SK-N-SH treated with all-trans-retinoic acid at 6 μM for 48 hours (cell line): ENCODE results near the gene SLC24A4.

Source experiments
- ATAC-seq: fragments of 200-7000 bp; cut with Tn5 transposase; 3 replicates; pipeline ENCODE4 v1.9.1; 2020; ENCODE audit warnings: mild to moderate bottlenecking, moderate library complexity
- ARNTL ChIP-seq: fragments of 450-650 bp; formaldehyde crosslinking; IDR thresholded peaks from 2 replicates; pipeline ENCODE4 v1.5.0; 2020; ENCODE audit warnings: low read depth, mild to moderate bottlenecking, moderate library complexity, borderline replicate concordance
- BACH2 ChIP-seq: fragments of 250-450 bp; sonication (Bioruptor Pico); IDR thresholded peaks from 2 replicates; pipeline ENCODE4 v1.9.0; 2021; ENCODE audit warnings: mild to moderate bottlenecking, borderline replicate concordance
- CREB5 ChIP-seq: fragments of 250-450 bp; sonication (Bioruptor Pico); IDR thresholded peaks from 2 replicates; pipeline ENCODE4 v1.5.1; 2020; ENCODE audit warnings: low read depth, mild to moderate bottlenecking, moderate library complexity
- CSDC2 ChIP-seq: fragments of 250-450 bp; sonication (Bioruptor Pico); IDR thresholded peaks from 2 replicates; pipeline ENCODE4 v1.5.0; 2020; ENCODE audit warnings: mild to moderate bottlenecking, moderate library complexity
- CSRNP3 ChIP-seq: fragments of 250-450 bp; sonication (Bioruptor Pico); IDR thresholded peaks from 2 replicates; pipeline ENCODE4 v1.5.1; 2021; ENCODE audit warnings: mild to moderate bottlenecking, moderate library complexity
- ESRRG ChIP-seq: fragments of 250-450 bp; sonication (Bioruptor Pico); IDR thresholded peaks from 2 replicates; pipeline ENCODE4 v1.6.1; 2021; ENCODE audit warnings: mild to moderate bottlenecking
- GLIS3 ChIP-seq: fragments of 250-450 bp; sonication (Bioruptor Pico); IDR thresholded peaks from 2 replicates; pipeline ENCODE4 v1.5.0; 2020; ENCODE audit warnings: mild to moderate bottlenecking, moderate library complexity
- OSR1 ChIP-seq: fragments of 250-450 bp; sonication (Bioruptor Pico); IDR thresholded peaks from 2 replicates; pipeline ENCODE4 v1.8.0; 2022; ENCODE audit warnings: moderate library complexity, mild to moderate bottlenecking, inconsistent platforms
- POU6F1 ChIP-seq: fragments of 250-450 bp; sonication (Bioruptor Pico); IDR thresholded peaks from 2 replicates; pipeline ENCODE4 v1.8.0; 2021; ENCODE audit warnings: low read depth, mild to moderate bottlenecking, moderate library complexity, borderline replicate concordance
- PPARA ChIP-seq: fragments of 250-450 bp; sonication (Bioruptor Pico); IDR thresholded peaks from 2 replicates; pipeline ENCODE4 v1.5.0; 2020; ENCODE audit warnings: mild to moderate bottlenecking, borderline replicate concordance
- RARB ChIP-seq: fragments of 250-450 bp; sonication (Bioruptor Pico); IDR thresholded peaks from 2 replicates; pipeline ENCODE4 v1.8.0; 2021; ENCODE audit warnings: mild to moderate bottlenecking, moderate library complexity
- SNAI2 ChIP-seq: fragments of 250-450 bp; sonication (Bioruptor Pico); IDR thresholded peaks from 2 replicates; pipeline ENCODE4 v1.5.0; 2020; ENCODE audit warnings: mild to moderate bottlenecking, moderate library complexity
- TCF4 ChIP-seq: fragments of 250-450 bp; sonication (Bioruptor Pico); IDR thresholded peaks from 2 replicates; pipeline ENCODE4 v1.8.0; 2021; ENCODE audit warnings: mild to moderate bottlenecking, moderate library complexity, borderline replicate concordance
- TOX ChIP-seq: fragments of 250-450 bp; sonication (Bioruptor Pico); IDR thresholded peaks from 2 replicates; pipeline ENCODE4 v1.8.0; 2021; ENCODE audit warnings: mild to moderate bottlenecking, moderate library complexity, borderline replicate concordance
- TSHZ2 ChIP-seq: fragments of 250-450 bp; sonication (Bioruptor Pico); IDR thresholded peaks from 2 replicates; pipeline ENCODE4 v1.5.0; 2020; ENCODE audit warnings: mild to moderate bottlenecking, moderate library complexity
- ZC3H10 ChIP-seq: fragments of 250-450 bp; sonication (Bioruptor Pico); IDR thresholded peaks from 2 replicates; pipeline ENCODE4 v1.5.1; 2021; ENCODE audit warnings: mild to moderate bottlenecking, moderate library complexity
- ZFP3 ChIP-seq: fragments of 250-450 bp; sonication (Bioruptor Pico); IDR thresholded peaks from 2 replicates; pipeline ENCODE4 v1.5.0; 2020; ENCODE audit warnings: mild to moderate bottlenecking, moderate library complexity
- ZFP30 ChIP-seq: fragments of 450-650 bp; formaldehyde crosslinking; IDR thresholded peaks from 2 replicates; pipeline ENCODE4 v1.5.0; 2022; ENCODE audit warnings: mild to moderate bottlenecking, moderate library complexity
- ZNF565 ChIP-seq: fragments of 450-650 bp; formaldehyde crosslinking; conservative IDR thresholded peaks from 2 replicates; pipeline ENCODE4 v1.5.0; 2020; ENCODE audit warnings: low read depth, mild to moderate bottlenecking, moderate library complexity
- ZNF8 ChIP-seq: fragments of 450-650 bp; formaldehyde crosslinking; IDR thresholded peaks from 2 replicates; pipeline ENCODE4 v1.5.0; 2020; ENCODE audit warnings: mild to moderate bottlenecking, moderate library complexity

The SLC24A4 gene

GRCh38 chr14:92443167-92443566 is 120.2 kb downstream of the SLC24A4 start:
- no peak for ATAC-seq
- no peak for TF ChIP-seq ZNF8 (CRISPR knock-in tag)
- no peak for TF ChIP-seq POU6F1 (CRISPR knock-in tag)
- TF ChIP-seq CREB5 (CRISPR knock-in tag), result no peak
- no peak for TF ChIP-seq GLIS3 (CRISPR knock-in tag)
- TF ChIP-seq ZFP30 (CRISPR knock-in tag), result no peak

GRCh38 chr14:92443741-92444140 is 120.8 kb downstream of the SLC24A4 start:
- TF ChIP-seq ZNF565, result no peak
- ATAC-seq, result no peak

- no peak for ATAC-seq
- TF ChIP-seq ZC3H10 (CRISPR knock-in tag), result no peak
- TF ChIP-seq TCF4, result no peak
- no peak for TF ChIP-seq CSRNP3 (CRISPR knock-in tag)
- TF ChIP-seq ZNF8 (CRISPR knock-in tag), result no peak
- no peak for TF ChIP-seq RARB (CRISPR knock-in tag)
- no peak for TF ChIP-seq ARNTL
- TF ChIP-seq GLIS3 (CRISPR knock-in tag), result no peak
- no peak for TF ChIP-seq CREB5 (CRISPR knock-in tag)
Measured at GRCh38 chr14:92446771-92447170, 123.8 kb downstream of the SLC24A4 start.

GRCh38 chr14:92447416-92448197 is 124.6 kb downstream of the SLC24A4 start:
- TF ChIP-seq ESRRG (CRISPR knock-in tag), result no peak
- TF ChIP-seq, all 23 proteins: peak for 0
- ATAC-seq, result no peak

GRCh38 chr14:92448786-92449185 is 125.8 kb downstream of the SLC24A4 start:
- TF ChIP-seq ZC3H10 (CRISPR knock-in tag), result no peak
- no peak for ATAC-seq

GRCh38 chr14:92449404-92450181 is 126.6 kb downstream of the SLC24A4 start:
- no peak for ATAC-seq
- TF ChIP-seq CSDC2 (CRISPR knock-in tag) (no peak), TSHZ2 (no peak), OSR1 (CRISPR knock-in tag) (no peak), ZFP3 (CRISPR knock-in tag) (no peak), BACH2 (no peak), GLIS3 (CRISPR knock-in tag) (no peak), SNAI2 (CRISPR knock-in tag) (no peak), RARB (CRISPR knock-in tag) (no peak), ZNF565 (no peak), POU6F1 (CRISPR knock-in tag) (no peak), TOX (CRISPR knock-in tag) (no peak), PPARA (no peak), ARNTL (no peak)
